NCI-H82 treated with DMSO at 0.1 percent for 48 hours (cell line): ENCODE data around the gene CGA.
"Not testable (repeated sequence)": the region's sequence is repeated elsewhere in the genome, so short reads cannot be mapped to it uniquely, and the experiment has no call there.

Experiments used
- DNase-seq: peaks from one replicate; lab custom pipeline; 2025; ENCODE audit not compliant: unreplicated experiment; lab: John Stamatoyannopoulos, UW

The CGA gene

GRCh38 chr6:87095087-87095509, at the start of gene CGA:
Gene CGA (minus strand): TSS chr6:87095106. CDS start chr6:87088200, 6,906 bp downstream.
- no peak for DNase-seq

- not testable (repeated sequence) for DNase-seq
Observed at GRCh38 chr6:87139927-87140326, 45.0 kb upstream of the CGA start.

GRCh38 chr6:87139236-87139635, 44.3 kb upstream of the CGA start:
- DNase-seq: no peak

GRCh38 chr6:87136963-87137362, 42.1 kb upstream of the CGA start:
- no peak for DNase-seq

GRCh38 chr6:87127737-87128136, 32.8 kb upstream of the CGA start:
- DNase-seq: no peak

- no peak for DNase-seq
Observed at GRCh38 chr6:87126501-87126900, 31.6 kb upstream of the CGA start.

GRCh38 chr6:87124074-87124473, 29.2 kb upstream of the CGA start:
- no peak for DNase-seq

GRCh38 chr6:87122477-87122876, 27.6 kb upstream of the CGA start:
- DNase-seq: no peak

- no peak for DNase-seq
Observed at GRCh38 chr6:87118054-87118453, 23.1 kb upstream of the CGA start.

- no peak for DNase-seq
Observed at GRCh38 chr6:87116922-87117321, 22.0 kb upstream of the CGA start.

GRCh38 chr6:87115402-87116135, 20.7 kb upstream of the CGA start:
- no peak for DNase-seq

GRCh38 chr6:87110636-87111035, 15.7 kb upstream of the CGA start:
- no peak for DNase-seq

- no peak for DNase-seq
Observed at GRCh38 chr6:87105823-87106222, 10.9 kb upstream of the CGA start.

GRCh38 chr6:87104667-87105066, 9.8 kb upstream of the CGA start:
- no peak for DNase-seq

- DNase-seq: no peak
Observed at GRCh38 chr6:87103977-87104601, 9.2 kb upstream of the CGA start.

- no peak for DNase-seq
Observed at GRCh38 chr6:87102151-87102621, 7.3 kb upstream of the CGA start.

- DNase-seq: no peak
Observed at GRCh38 chr6:87101067-87101466, 6.2 kb upstream of the CGA start.

GRCh38 chr6:87100216-87100615, 5.3 kb upstream of the CGA start:
- DNase-seq: no peak

GRCh38 chr6:87099472-87099871, 4.6 kb upstream of the CGA start:
- DNase-seq: no peak

GRCh38 chr6:87094576-87094975, 330 bp downstream of the CGA start:
- DNase-seq: no peak

GRCh38 chr6:87093651-87094050, 1.3 kb downstream of the CGA start:
- no peak for DNase-seq

- DNase-seq: no peak
Observed at GRCh38 chr6:87093199-87093598, 1.7 kb downstream of the CGA start.

GRCh38 chr6:87092435-87092834, 2.5 kb downstream of the CGA start:
- DNase-seq: no peak
